Articular chondrocyte of knee joint (primary cell): Measurements from ENCODE around the gene TRIM68. TPM values are rescaled to one million over a fixed set of nuclear protein-coding genes. Genes with fewer than 3 reads are reported as not detected.

ENCODE experiments used
- total RNA-seq: library from RNA; depleted of rRNA; stranded (reverse); fragments of >200 nt; gene quantifications from 2 replicates; pipeline ENCODE4 v1.2.3, GENCODE V29; 2012

TRIM68 gene, protein sequence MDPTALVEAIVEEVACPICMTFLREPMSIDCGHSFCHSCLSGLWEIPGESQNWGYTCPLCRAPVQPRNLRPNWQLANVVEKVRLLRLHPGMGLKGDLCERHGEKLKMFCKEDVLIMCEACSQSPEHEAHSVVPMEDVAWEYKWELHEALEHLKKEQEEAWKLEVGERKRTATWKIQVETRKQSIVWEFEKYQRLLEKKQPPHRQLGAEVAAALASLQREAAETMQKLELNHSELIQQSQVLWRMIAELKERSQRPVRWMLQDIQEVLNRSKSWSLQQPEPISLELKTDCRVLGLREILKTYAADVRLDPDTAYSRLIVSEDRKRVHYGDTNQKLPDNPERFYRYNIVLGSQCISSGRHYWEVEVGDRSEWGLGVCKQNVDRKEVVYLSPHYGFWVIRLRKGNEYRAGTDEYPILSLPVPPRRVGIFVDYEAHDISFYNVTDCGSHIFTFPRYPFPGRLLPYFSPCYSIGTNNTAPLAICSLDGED
- total RNA-seq = 12.3 and 13.1 TPM in 2 replicates

DNA sequence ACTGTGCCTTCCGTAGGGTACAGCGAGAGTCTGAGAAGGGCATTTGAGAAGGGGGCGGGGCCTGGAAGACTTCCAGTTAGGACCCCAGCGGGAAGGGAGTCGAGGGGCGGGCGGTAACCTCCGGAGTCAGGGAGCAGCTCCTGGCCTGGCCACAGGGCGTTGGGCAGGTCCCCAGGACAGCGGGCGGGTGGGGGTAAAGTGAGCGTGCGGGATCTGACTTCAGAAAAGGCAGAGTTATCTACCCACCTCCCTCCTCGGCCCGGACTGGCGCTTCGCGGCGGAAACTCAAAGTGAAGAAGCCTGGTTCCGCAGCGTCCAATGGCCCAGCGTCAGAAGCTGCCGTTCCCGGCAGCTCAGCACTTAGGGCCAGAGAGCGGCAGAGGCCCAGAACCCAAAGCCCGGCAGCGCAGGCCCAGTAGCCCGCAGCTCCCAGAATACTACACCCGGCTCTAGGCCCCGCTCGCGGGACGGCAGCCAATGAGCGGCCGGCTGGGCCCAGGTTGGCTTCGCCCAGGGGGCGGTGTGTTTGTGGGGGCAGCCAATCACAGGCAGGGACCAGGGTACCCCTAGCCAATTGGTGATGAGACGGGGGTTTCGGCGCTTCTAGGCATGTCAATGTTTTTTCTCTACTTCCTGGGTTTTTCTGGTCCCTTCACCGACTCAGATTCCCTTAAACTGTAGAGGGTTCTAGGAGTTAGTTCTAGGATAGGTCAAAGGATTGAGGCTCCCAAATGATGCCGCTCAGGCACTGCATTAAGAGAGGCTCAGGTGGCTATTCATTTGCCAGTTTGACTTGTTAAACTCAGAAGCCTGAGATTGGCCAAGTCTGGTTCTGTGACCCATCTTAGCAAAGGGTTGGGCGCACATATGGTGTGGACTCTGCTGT, at the start of gene TRIM68:
Gene TRIM68, minus strand, starts transcription at position 451 of the 886 bp plus-strand sequence. CDS start 2,727 bp downstream, outside the sequence.

DNA sequence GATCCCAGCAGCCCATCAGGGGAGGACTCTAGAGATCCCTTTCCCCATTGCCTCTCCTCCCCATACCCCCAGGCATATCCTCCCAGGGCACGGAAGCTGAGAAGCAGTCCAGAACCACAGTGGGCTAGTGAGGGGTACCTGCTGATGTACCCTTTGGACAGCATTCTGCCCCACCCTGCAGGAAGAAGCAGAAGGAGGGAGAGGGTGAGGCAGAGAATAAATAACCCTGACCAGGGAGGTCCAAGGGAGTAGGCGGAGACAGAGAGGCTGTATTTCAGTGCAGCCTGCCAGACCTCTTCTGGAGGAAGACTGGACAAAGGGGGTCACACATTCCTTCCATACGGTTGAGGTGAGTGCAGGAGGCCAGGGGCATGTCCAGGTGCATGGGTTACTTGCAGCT, 35.7 kb upstream of the TRIM68 start, which contains the start of gene OR51E1:
Gene OR51E1, plus strand, starts transcription at position 301 of the 400 bp plus-strand sequence. CDS start 8,545 bp downstream, outside the sequence.

DNA sequence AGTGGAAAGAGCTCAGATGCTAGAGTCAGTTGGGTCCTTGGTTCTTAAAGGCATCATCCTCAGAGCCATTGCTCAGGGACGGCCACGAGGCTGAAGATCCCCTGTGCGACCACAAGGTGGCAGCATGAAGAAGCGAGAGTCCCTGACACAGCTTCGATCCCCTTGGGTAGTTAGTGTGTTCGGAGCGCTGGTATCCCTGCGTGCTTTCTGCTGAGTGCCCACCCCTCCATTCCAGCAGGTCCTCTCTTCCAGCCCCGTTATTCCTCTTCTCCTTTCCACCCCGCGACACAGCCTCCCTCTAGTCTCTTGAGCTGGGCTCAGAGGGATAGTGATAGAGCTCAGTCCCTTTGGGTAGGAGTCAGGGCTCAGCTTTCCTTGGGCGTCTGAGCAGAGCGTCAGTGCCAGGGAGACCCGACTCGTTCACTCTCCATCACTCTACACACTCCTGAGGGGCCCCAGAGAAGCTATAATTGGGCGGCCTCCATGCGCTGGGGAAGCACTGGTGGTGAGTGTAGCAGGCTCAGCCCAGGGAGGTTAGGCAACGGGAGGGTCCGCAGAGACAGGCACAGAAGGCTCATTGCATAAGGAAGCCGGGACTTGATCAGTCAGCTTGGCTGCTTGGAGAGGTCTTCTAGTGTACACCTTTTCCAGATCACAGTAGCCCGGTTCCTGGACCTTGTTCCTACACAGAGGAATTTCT, 29.1 kb upstream of the TRIM68 start, which contains the start of gene OR51D1:
Gene OR51D1, plus strand, starts transcription at position 516 of the 700 bp plus-strand sequence. CDS start 2,314 bp downstream, outside the sequence.

DNA sequence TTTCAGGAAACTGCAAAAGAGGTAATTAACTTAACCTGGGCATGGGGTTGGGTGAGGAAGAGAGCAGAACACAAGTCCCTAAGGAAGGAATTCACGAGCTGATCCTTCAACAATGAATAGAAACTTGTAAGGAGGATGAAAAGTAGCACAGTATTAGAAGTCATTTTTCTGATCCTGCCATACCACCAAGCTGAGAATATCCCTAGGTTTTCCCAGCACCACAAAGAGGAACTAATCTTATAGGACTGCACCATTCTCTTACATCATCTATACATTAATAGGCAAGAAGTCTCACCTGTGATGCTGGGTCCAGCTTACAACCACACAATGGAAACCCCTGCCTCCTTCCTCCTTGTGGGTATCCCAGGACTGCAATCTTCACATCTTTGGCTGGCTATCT, 14.3 kb downstream of the TRIM68 start, which contains the start of gene OR52I1:
Gene OR52I1, plus strand, starts transcription at position 301 of the 400 bp plus-strand sequence. Its CDS starts 0 bp downstream, at position 301.

DNA sequence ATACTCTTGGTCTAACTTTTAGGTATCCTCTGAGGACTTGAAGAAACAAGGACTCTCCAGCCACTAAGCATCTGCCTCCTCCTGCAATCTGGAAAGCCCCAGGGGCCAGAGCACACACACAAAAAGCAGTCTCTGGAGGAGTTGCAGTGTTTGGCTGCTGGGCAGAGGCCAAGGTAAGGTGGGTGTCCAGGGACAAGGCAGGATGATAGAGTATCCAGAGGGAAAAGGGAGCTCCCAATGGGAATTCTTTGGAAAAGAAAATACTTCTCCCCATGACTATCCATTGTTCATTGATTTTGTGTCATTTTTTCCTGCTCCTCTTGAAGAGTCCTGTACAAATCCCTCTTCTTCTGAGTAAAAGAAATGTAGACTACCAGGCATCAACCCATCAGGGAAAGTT, 26.6 kb downstream of the TRIM68 start, which contains the start of gene OR52I2:
Gene OR52I2, plus strand, starts transcription at position 301 of the 400 bp plus-strand sequence.

Other genes starting within 250 kb of the TRIM68 start
- not detected in 2 replicates for gene OR52B4, start 239.8 kb downstream of the TRIM68 start, total RNA-seq
- 15.4 and 16.6 TPM in 2 replicates for gene TRIM21, start 214.5 kb downstream of the TRIM68 start, total RNA-seq
- gene OR52K2, start 158.9 kb downstream of the TRIM68 start, total RNA-seq = not detected in 2 replicates
- not detected in 2 replicates for gene OR52K1, start 125.6 kb downstream of the TRIM68 start, total RNA-seq
- not detected in 2 replicates for gene OR52M1, start 63.0 kb downstream of the TRIM68 start, total RNA-seq
- gene OR52I2, start 26.5 kb downstream of the TRIM68 start, total RNA-seq = not detected in 2 replicates
- gene OR52I1, start 14.2 kb downstream of the TRIM68 start, total RNA-seq = not detected in 2 replicates
- not detected in 2 replicates for gene OR51D1, start 29.2 kb upstream of the TRIM68 start, total RNA-seq
- gene OR51E1, start 35.8 kb upstream of the TRIM68 start, total RNA-seq = not detected in 2 replicates
- not detected in 2 replicates for gene OR51E2, start 89.6 kb upstream of the TRIM68 start, total RNA-seq
- not detected in 2 replicates for gene MMP26, start 96.6 kb upstream of the TRIM68 start, total RNA-seq
- not detected in 2 replicates for gene OR51F1, start 161.7 kb upstream of the TRIM68 start, total RNA-seq
- gene OR52R1, start 196.1 kb upstream of the TRIM68 start, total RNA-seq = not detected in 2 replicates
- gene OR51F2, start 213.1 kb upstream of the TRIM68 start, total RNA-seq = not detected in 2 replicates
- not detected in 2 replicates for gene OR51S1, start 241.0 kb upstream of the TRIM68 start, total RNA-seq